Stimulated activated CD8-positive, alpha-beta memory T cell treated with anti-CD3 and anti-CD28 coated beads, Interleukin-15, amount 100 ng/mL, for 1 hour (primary cell): Measurements from ENCODE around the gene CCDC146.
"Not testable (repeated sequence)": the region's sequence is repeated elsewhere in the genome, so short reads cannot be mapped to it uniquely, and the experiment has no call there.

Experiments used
- DNase-seq: peaks from one replicate; pipeline ENCODE4 v3.0.0-alpha.2; 2020; ENCODE audit warnings: low read depth

CCDC146 gene

DNA sequence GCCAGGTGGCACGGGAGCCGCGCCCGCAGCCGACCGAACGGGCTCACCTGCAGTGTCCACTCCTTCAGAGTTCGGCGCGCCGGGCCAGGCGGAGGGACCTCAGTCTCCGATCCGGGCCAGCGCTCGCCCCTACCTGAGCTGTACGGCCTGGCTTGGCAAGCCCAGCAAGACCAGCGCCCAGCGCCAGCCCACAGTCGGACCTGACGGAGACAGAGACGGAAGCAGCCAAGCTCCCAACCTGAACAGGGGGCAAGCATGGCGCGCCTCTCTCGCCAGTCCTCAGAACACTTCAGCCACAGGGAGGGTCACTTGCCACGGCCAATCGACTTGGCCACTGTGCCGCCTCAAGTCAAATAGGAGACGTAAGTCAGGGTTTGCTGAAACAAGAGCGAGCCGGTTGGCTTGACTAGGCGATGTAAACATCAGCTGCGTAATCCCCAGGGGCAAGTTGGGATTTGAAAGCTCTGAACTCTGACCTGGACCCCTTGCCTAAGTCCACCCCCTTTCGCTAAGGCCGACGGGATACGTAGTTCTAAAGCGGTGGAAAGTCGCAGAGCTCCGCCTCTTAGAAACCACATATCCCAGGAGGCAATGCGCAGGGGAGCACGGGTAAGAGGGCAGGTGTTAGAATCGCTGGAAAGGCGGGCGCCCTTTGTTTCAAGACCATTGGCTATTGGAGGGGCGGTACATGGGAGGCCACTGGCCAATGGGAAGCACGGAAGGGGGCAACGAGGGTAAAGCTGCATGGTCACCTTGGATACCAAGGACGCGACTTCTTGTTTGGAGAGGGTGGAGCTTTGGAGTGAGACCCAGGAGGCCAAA is at the start of gene CCDC146:
Gene CCDC146 (plus strand): TSS at position 756 of the 822 bp plus-strand sequence. CDS start 45,054 bp downstream, outside the sequence.
- DNase-seq, result peak; percentile 91

DNA sequence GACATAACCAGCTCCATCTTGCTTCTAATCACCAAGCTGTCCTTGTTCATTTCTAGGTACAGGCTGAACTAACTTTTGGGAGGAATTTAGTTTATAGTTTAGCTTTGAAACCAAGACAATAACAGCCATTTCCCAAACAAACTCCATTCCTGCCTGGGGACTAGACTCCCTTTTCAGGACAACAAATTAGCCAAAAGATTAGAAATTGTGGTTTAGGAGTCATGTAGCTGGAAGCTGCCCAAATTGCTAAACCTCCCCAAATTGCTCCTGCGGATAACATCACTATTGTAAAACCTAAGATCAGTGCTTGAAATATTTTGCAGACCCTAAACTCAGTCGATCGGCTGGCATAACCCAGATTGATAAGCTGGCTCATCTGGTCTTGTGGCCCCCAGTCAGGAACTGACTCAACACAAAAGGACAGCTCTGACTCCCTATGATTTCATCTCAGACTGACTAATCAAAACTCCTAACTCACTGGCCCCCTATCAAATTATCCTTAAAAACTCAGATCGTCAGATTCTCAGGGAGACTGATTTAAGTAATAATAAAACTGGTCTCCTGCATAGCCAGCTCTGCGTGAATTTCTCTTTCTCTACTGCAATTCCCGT is 47.5 kb upstream of the CCDC146 start:
- not testable (repeated sequence) for DNase-seq

DNA sequence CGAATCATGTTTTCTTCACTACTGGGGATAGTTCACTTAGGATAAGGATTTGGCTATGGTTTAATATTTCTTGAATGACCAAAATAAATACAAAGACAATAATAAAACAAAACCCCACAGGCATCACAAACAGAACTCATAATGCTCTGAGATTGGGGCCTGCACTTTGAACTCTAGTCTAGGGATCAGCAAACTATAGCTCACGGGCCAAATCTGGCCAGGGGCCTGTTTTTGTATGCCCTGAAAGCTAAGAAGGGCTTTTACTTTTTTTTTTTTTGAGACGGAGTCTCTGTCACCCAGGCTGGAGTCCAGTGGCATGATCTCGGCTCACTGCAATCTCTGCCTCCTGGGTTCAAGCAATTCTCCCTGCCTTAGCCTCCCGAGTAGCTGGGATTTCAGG is 45.4 kb upstream of the CCDC146 start:
- DNase-seq, result not testable (repeated sequence)

DNA sequence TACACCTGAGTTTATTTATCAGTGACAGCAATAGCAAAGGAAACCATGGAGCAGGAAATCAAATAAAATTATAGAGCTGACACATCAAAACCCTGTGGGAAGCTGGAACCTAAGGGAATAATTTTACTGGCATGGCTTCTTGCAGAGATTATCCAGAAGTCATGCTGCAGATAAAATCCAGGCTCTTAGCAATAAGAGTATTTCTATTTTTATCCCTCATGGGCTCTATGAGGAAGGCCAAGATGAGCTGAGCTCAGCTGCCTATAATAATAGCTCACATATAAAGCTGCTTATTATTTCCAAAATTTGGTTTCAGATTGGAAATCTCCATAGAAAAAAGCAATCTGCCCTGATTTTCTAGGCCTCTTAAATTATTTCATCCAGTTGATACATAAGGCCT is 43.3 kb upstream of the CCDC146 start:
- DNase-seq, result not testable (repeated sequence)

DNA sequence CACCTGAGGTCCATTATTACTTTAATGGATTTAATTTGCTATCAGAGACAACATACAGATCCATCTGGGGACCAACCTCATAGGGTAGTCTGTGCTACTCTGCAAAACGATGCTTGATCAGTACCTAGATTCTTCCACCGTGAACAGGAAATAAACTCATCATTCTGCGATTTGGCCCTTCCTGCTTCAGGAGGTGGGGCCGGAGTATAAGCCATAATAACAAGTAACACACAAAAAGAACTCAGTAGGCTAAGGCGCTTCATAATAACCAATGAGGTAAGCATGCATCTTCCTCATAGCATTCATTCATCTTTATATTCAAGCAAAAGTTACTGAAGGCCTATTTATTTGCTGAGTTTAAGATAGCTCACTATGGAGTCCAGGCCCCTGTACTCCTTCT is 42.8 kb upstream of the CCDC146 start:
- not testable (repeated sequence) for DNase-seq

DNA sequence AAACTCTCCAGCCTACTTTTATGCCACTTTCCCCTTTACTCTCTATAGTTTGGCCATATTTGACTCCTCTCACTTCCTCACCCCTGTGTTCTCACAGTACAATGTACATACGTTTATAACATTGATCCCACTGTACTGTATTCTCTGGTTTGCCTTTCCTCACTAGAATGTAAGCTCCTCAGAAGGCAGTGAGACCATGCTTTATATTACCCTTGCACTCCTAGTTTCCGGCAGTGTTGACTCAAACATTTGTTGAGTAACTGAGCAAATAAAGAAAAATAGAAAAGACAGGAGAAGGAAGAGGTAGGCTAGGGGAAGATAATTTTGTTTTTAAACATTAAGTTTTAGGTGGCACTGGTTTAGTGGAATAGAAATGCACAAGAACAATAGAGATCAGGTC is 42.2 kb upstream of the CCDC146 start:
- DNase-seq, result not testable (repeated sequence)

GRCh38 chr7:77082192-77082591 is 40.2 kb upstream of the CCDC146 start:
- DNase-seq, result not testable (repeated sequence)

- DNase-seq, result not testable (repeated sequence)
Measured at GRCh38 chr7:77092301-77092700, 30.1 kb upstream of the CCDC146 start.

DNA sequence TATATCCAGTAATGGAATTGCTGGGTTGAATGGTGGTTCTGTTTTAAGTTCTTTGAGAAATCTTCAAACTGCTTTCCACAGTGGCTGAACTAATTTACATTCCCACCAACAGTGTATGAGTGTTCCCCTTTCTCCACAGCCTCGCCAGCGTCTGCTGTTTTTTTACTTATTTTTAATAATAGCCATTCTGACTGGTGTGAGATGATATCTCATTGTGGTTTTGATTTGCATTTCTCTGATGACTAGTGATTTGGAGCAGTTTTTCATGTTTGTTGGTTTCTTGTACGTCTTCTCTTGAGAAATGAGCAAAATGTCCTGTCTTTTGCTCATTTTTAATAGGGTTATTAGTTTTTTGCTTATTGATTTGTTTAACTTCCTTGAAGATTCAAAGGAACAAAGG is 21.9 kb upstream of the CCDC146 start:
- not testable (repeated sequence) for DNase-seq

- not testable (repeated sequence) for DNase-seq
Measured at GRCh38 chr7:77101187-77101586, 21.2 kb upstream of the CCDC146 start.

- DNase-seq, result not testable (repeated sequence)
Measured at GRCh38 chr7:77102671-77103070, 19.7 kb upstream of the CCDC146 start.

GRCh38 chr7:77105904-77106303 is 16.5 kb upstream of the CCDC146 start:
- DNase-seq, result not testable (repeated sequence)

- not testable (repeated sequence) for DNase-seq
Measured at GRCh38 chr7:77107659-77108058, 14.8 kb upstream of the CCDC146 start.

GRCh38 chr7:77108362-77108761 is 14.1 kb upstream of the CCDC146 start:
- not testable (repeated sequence) for DNase-seq

- DNase-seq, result not testable (repeated sequence)
Measured at GRCh38 chr7:77112719-77113306, 9.6 kb upstream of the CCDC146 start.

DNA sequence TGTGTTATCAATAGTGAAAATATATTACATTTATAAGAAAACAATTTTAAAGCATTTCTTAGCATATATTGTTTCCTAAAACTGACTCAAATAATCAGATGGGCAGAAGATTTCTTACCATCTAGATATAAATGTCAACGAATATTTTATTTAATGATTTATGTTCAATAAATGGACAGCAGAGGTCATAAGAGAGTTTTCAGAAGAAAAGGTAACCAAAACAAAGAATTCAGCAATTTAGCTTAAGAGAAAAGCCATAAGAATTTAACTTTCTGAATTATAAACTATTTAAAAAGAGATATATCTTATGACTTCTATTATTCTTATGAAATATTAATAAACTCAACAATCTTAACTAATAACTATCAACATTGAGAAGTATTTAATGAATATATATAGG is 3.1 kb downstream of the CCDC146 start:
- not testable (repeated sequence) for DNase-seq

- DNase-seq, result not testable (repeated sequence)
Measured at GRCh38 chr7:77127009-77127408, 4.6 kb downstream of the CCDC146 start.

GRCh38 chr7:77128582-77129410 is 6.4 kb downstream of the CCDC146 start:
- not testable (repeated sequence) for DNase-seq

DNA sequence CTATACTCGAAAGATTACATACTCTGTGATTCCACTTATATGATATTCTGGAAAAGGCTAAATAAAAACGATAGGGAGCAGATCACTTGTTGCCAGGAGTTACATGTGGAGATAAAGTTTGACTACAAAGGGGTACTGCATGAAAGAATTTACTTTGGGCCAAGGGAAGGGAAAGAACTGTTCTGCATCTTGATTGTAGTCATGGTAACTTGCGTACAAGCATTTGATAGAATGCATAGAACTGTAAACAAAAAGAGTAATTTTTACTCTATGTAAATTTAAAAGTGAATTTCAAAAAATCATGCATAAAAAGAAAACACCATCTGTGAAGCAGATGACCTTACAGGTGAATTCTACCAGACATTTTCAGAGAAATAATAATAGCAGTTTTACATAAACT is 9.4 kb downstream of the CCDC146 start:
- not testable (repeated sequence) for DNase-seq

GRCh38 chr7:77138668-77139067 is 16.3 kb downstream of the CCDC146 start:
- DNase-seq, result not testable (repeated sequence)

DNA sequence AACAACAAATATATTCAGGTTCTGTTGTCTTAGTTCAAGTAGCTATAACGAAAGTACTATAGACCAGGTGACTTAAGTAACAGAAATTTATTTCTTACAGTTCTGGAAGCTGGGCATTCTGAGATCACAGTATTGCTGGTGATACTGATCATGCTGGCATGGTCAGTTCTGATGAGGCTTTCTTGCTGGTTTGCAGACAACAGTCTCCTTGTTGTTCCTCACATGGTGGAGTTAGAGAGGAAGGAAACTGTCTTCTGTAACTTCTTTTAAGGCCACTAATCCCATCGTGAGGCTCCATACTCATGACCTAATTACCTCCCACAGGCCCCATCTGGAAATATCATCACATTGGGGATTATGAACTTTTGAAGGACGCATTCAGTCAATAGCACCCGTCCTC is 17.9 kb downstream of the CCDC146 start:
- not testable (repeated sequence) for DNase-seq

GRCh38 chr7:77152232-77152631 is 29.8 kb downstream of the CCDC146 start:
- not testable (repeated sequence) for DNase-seq
